ENCODE measurements around the gene MAPT.

Gene MAPT

GRCh38 chr17:45918241-45918745 is 23.9 kb downstream of the MAPT start:
- no peak for TF ChIP-seq CTCF (IDR thresholded peaks at IDR 0.05; ENCODE audit: low read depth, low read length)
- no peak for DNase-seq (ENCODE audit: extremely low read depth, low read depth)

GRCh38 chr17:45919136-45919535 is 24.8 kb downstream of the MAPT start:
- TF ChIP-seq CTCF (IDR thresholded peaks at IDR 0.05; ENCODE audit: low read depth, low read length), result no peak
- no peak for DNase-seq (ENCODE audit: extremely low read depth, low read depth)

GRCh38 chr17:45920083-45920482 is 25.7 kb downstream of the MAPT start:
- no peak for TF ChIP-seq CTCF (IDR thresholded peaks at IDR 0.05; ENCODE audit: low read depth, low read length)
- no peak for DNase-seq (ENCODE audit: extremely low read depth, low read depth)

GRCh38 chr17:45923511-45924268 is 29.3 kb downstream of the MAPT start:
- DNase-seq (ENCODE audit: extremely low read depth, low read depth), result no peak
- no peak for TF ChIP-seq CTCF (IDR thresholded peaks at IDR 0.05; ENCODE audit: low read depth, low read length)

GRCh38 chr17:45924332-45924820 is 30.0 kb downstream of the MAPT start:
- no peak for TF ChIP-seq CTCF (IDR thresholded peaks at IDR 0.05; ENCODE audit: low read depth, low read length)

GRCh38 chr17:45925311-45925710 is 31.0 kb downstream of the MAPT start:
- DNase-seq (ENCODE audit: extremely low read depth, low read depth), result no peak
- TF ChIP-seq CTCF (IDR thresholded peaks at IDR 0.05; ENCODE audit: low read depth, low read length), result no peak

More at GRCh38 chr17:45924332-45924820, 30.0 kb downstream of the MAPT start:
- no peak for DNase-seq (ENCODE audit: extremely low read depth, low read depth)

GRCh38 chr17:45927247-45927646 is 32.9 kb downstream of the MAPT start:
- TF ChIP-seq CTCF (IDR thresholded peaks at IDR 0.05; ENCODE audit: low read depth, low read length), result no peak
- DNase-seq (ENCODE audit: extremely low read depth, low read depth), result no peak
